SH-SY5Y (cell line): Measurements from ENCODE around the gene SKAP2.

Source experiments
- GATA2 ChIP-seq: IDR thresholded peaks from 2 replicates; pipeline ENCODE4 v1.6.1; 2011; ENCODE audit warnings: mild to moderate bottlenecking, low read depth, low read length
- GATA3 ChIP-seq: IDR thresholded peaks from 2 replicates; pipeline ENCODE4 v1.6.1; 2011; ENCODE audit warnings: low read depth, mild to moderate bottlenecking, low read length, moderate library complexity

- no peak for TF ChIP-seq GATA3
- TF ChIP-seq GATA2 = no peak
Measured at GRCh38 chr7:26912338-26912737, 47.9 kb upstream of the SKAP2 start.
